GM21390 (cell line): ENCODE results near the gene KLHL20.
A peak's percentile ranks its signal among the peaks of the same experiment; 100 is the strongest.
"Not testable (repeated sequence)": the region's sequence is repeated elsewhere in the genome, so short reads cannot be mapped to it uniquely, and the experiment has no call there.

Source experiments
- ATAC-seq: cut with Tn5 transposase; IDR thresholded peaks from one replicate; pipeline ENCODE4 v1.9.1; 2021; ENCODE audit not compliant: unreplicated experiment

Gene KLHL20

GRCh38 chr1:173744651-173745050 is 29.9 kb downstream of the KLHL20 start:
- no peak for ATAC-seq

- ATAC-seq = no peak
Measured at GRCh38 chr1:173749137-173749536, 34.4 kb downstream of the KLHL20 start.

GRCh38 chr1:173753830-173754229 is 39.0 kb downstream of the KLHL20 start:
- ATAC-seq = no peak

GRCh38 chr1:173757666-173758065 is 42.9 kb downstream of the KLHL20 start:
- ATAC-seq = no peak

- ATAC-seq = no peak
Measured at GRCh38 chr1:173758110-173758509, 43.3 kb downstream of the KLHL20 start.

- ATAC-seq = no peak
Measured at GRCh38 chr1:173758980-173759379, 44.2 kb downstream of the KLHL20 start.

- ATAC-seq = not testable (repeated sequence)
Measured at GRCh38 chr1:173764331-173764730, 49.5 kb downstream of the KLHL20 start.

- ATAC-seq = no peak
Measured at GRCh38 chr1:173768206-173768605, 53.4 kb downstream of the KLHL20 start.

GRCh38 chr1:173768827-173769226 is 54.0 kb downstream of the KLHL20 start:
- no peak for ATAC-seq

- not testable (repeated sequence) for ATAC-seq
Measured at GRCh38 chr1:173770330-173770729, 55.5 kb downstream of the KLHL20 start.

GRCh38 chr1:173771560-173771959 is 56.8 kb downstream of the KLHL20 start:
- no peak for ATAC-seq

GRCh38 chr1:173775578-173776226 is 60.9 kb downstream of the KLHL20 start:
- ATAC-seq = no peak

- no peak for ATAC-seq
Measured at GRCh38 chr1:173779936-173780335, 65.2 kb downstream of the KLHL20 start.

GRCh38 chr1:173784997-173785396 is 70.2 kb downstream of the KLHL20 start:
- ATAC-seq = no peak

GRCh38 chr1:173789841-173790240 is 75.1 kb downstream of the KLHL20 start:
- no peak for ATAC-seq

- no peak for ATAC-seq
Measured at GRCh38 chr1:173798078-173798477, 83.3 kb downstream of the KLHL20 start.

- ATAC-seq = not testable (repeated sequence)
Measured at GRCh38 chr1:173799995-173800394, 85.2 kb downstream of the KLHL20 start.

- no peak for ATAC-seq
Measured at GRCh38 chr1:173802961-173803360, 88.2 kb downstream of the KLHL20 start.

- ATAC-seq = not testable (repeated sequence)
Measured at GRCh38 chr1:173813654-173814053, 98.9 kb downstream of the KLHL20 start.

- ATAC-seq = no peak
Measured at GRCh38 chr1:173818459-173818858, 103.7 kb downstream of the KLHL20 start.

GRCh38 chr1:173821680-173822079 is 106.9 kb downstream of the KLHL20 start:
- ATAC-seq = no peak

- peak; percentile 39 for ATAC-seq
Measured at GRCh38 chr1:173823781-173824314, 109.1 kb downstream of the KLHL20 start.
